ENCODE data around the gene BLNK.

Gene BLNK

DNA sequence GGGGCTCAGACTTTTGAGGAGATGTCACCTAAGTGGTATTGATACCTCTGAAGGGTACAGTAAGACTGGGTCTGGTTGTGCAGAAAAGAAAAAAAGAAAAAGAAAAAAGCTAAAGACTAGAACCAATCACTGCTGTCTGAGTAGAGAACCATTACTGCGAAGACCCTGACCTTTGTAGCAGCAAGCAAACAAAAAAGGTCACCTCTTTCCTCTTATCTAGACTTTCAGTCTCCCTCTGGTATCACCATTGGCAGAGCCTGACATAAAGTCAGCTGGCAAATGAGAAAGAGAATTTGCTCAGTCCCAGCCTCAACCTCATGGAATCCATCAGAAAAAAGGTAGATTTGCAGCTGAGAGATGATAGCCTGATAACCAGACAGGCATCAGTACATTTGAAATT lies 30.2 kb upstream of the BLNK start:
- H3K4me3 ChIP-seq (ENCODE audit: low read length) = no peak overlapping the region
- H3K9ac ChIP-seq (ENCODE audit: low read depth, low read length) = no peak overlapping the region
- H3K27me3 ChIP-seq (ENCODE audit: insufficient read depth, low read length) = no peaks in the 10 kb centered on the region
- no peaks in the 10 kb centered on the region for H3K4me1 ChIP-seq (ENCODE audit: insufficient read depth, low read length)
- H3K36me3 ChIP-seq (ENCODE audit: insufficient read depth, low read depth, low read length) = no peaks in the 10 kb centered on the region
- H3K9me3 ChIP-seq (ENCODE audit: insufficient read depth, low read depth, low read length) = no peaks in the 10 kb centered on the region
- no peak overlapping the region for H3K27ac ChIP-seq (ENCODE audit: low read length)

DNA sequence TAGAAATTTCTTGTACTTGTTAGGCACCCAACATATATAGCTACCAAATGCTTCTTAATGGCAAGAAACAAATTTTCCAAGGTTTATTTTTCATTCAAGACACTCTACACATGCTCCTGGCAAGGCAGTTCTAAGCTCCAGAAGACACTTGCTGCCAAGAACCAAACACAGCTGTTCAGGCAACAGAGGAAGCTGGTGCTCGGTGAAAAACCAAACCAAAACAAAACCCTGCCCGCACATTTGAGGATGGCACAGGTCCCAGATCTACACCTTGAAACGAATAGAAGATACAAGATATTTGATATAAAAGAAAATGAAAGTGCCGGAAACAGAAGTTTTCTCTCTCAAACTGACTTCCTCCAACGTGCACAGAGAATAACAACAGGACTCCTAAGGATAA lies 28.0 kb upstream of the BLNK start:
- Histone ChIP-seq H3K27ac (ENCODE audit: low read length) (no peak overlapping the region), H3K27me3 (ENCODE audit: insufficient read depth, low read length) (no peaks in the 10 kb centered on the region), H3K9me3 (ENCODE audit: insufficient read depth, low read depth, low read length) (no peaks in the 10 kb centered on the region), H3K36me3 (ENCODE audit: insufficient read depth, low read depth, low read length) (no peaks in the 10 kb centered on the region), H3K4me1 (ENCODE audit: insufficient read depth, low read length) (no peaks in the 10 kb centered on the region), H3K9ac (ENCODE audit: low read depth, low read length) (no peak overlapping the region), H3K4me3 (ENCODE audit: low read length) (no peak overlapping the region)

- Histone ChIP-seq H3K4me1 (ENCODE audit: insufficient read depth, low read length) (no peaks in the 10 kb centered on the region), H3K27ac (ENCODE audit: low read length) (no peak overlapping the region), H3K27me3 (ENCODE audit: insufficient read depth, low read length) (no peaks in the 10 kb centered on the region), H3K36me3 (ENCODE audit: insufficient read depth, low read depth, low read length) (no peaks in the 10 kb centered on the region), H3K9me3 (ENCODE audit: insufficient read depth, low read depth, low read length) (no peaks in the 10 kb centered on the region), H3K4me3 (ENCODE audit: low read length) (no peak overlapping the region), H3K9ac (ENCODE audit: low read depth, low read length) (no peak overlapping the region)
Measured at GRCh38 chr10:96298362-96298761, 27.0 kb upstream of the BLNK start.

DNA sequence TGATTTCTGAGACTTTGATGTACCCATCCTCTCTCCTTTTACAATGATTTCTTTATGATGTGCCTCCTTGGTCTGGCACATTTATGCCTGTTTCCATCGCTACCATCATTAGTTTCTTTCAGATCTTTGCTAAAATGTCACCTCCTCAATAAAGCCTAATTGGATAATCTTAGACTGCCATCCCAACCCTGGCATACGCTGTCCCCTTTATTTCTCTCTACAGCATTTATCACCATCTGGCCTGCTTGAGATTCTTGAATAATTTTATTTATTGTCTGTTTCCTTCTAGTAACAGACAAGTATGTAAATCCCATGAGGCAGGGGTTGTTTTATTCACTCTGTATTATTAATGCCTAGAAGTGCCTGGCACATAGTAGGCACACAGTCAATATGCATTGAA lies 26.1 kb upstream of the BLNK start:
- Histone ChIP-seq H3K27me3 (ENCODE audit: insufficient read depth, low read length) (no peaks in the 10 kb centered on the region), H3K9me3 (ENCODE audit: insufficient read depth, low read depth, low read length) (no peaks in the 10 kb centered on the region), H3K36me3 (ENCODE audit: insufficient read depth, low read depth, low read length) (no peaks in the 10 kb centered on the region), H3K9ac (ENCODE audit: low read depth, low read length) (no peak overlapping the region), H3K4me3 (ENCODE audit: low read length) (no peak overlapping the region), H3K4me1 (ENCODE audit: insufficient read depth, low read length) (no peaks in the 10 kb centered on the region), H3K27ac (ENCODE audit: low read length) (no peak overlapping the region)

DNA sequence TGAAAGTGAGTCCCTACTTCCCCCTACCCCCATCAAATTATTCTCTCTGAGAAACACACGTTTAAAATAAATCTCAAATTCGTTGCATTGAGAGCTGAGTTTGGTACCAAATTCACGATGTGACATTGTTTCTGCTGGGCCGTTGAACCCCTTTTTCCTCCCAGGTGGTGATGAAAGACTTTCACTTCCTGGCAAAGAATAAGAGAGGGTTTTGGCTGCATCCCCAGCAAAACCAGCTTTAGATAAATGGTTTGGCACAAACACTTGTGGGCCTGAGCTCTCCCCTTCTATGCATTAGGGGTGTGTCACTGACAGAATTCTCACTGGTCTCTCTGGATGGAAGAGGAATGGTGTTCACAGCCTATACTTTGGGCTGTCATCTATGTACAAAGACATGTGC lies 24.1 kb upstream of the BLNK start:
- no peaks in the 10 kb centered on the region for H3K27me3 ChIP-seq (ENCODE audit: insufficient read depth, low read length)
- no peak overlapping the region for H3K27ac ChIP-seq (ENCODE audit: low read length)
- no peak overlapping the region for H3K4me3 ChIP-seq (ENCODE audit: low read length)
- H3K4me1 ChIP-seq (ENCODE audit: insufficient read depth, low read length) = no peaks in the 10 kb centered on the region
- no peaks in the 10 kb centered on the region for H3K36me3 ChIP-seq (ENCODE audit: insufficient read depth, low read depth, low read length)
- H3K9me3 ChIP-seq (ENCODE audit: insufficient read depth, low read depth, low read length) = no peaks in the 10 kb centered on the region
- no peak overlapping the region for H3K9ac ChIP-seq (ENCODE audit: low read depth, low read length)

GRCh38 chr10:96292971-96293920 lies 21.9 kb upstream of the BLNK start:
- H3K36me3 ChIP-seq (ENCODE audit: insufficient read depth, low read depth, low read length) = no peaks in the 10 kb centered on the region
- no peak overlapping the region for H3K4me3 ChIP-seq (ENCODE audit: low read length)
- no peaks in the 10 kb centered on the region for H3K4me1 ChIP-seq (ENCODE audit: insufficient read depth, low read length)
- no peaks in the 10 kb centered on the region for H3K27me3 ChIP-seq (ENCODE audit: insufficient read depth, low read length)
- H3K27ac ChIP-seq (ENCODE audit: low read length) = no peak overlapping the region
- H3K9me3 ChIP-seq (ENCODE audit: insufficient read depth, low read depth, low read length) = no peaks in the 10 kb centered on the region
- H3K9ac ChIP-seq (ENCODE audit: low read depth, low read length) = no peak overlapping the region

DNA sequence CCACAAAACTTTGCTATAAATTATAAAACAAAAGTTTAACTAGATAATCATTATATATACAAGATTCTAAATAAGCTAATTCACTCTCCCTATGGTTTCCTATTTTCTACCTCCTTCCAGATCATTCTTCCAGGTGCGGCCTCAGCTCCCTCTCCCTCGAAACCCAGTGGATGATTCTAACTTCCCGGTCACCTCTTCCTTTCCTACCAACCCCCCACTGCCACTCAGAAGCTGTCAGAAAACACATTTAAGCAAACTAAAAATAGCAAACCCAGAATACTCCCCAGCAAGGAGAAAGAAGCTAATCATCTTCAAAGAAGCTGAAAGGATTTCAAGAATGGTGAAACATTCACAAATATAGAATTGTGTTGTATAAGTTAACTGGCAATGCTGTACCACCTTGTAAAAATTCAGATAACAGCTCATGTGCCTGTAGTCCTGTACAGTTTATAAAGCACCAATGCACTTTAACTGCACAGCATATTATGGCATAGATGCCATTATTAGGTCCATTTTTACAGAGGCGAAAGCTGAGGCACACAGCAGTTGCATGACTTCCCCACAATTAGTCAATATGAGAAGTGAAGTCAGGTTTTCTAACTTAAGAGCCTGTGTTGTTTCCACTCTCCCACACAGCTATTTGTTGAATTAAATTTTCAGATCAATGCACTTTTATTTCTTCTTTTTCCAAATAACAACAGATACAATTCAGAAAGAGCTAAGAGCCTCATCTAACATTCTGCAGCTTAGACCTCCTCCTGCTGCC lies 19.2 kb upstream of the BLNK start:
- no peaks in the 10 kb centered on the region for H3K36me3 ChIP-seq (ENCODE audit: insufficient read depth, low read depth, low read length)
- no peaks in the 10 kb centered on the region for H3K27me3 ChIP-seq (ENCODE audit: insufficient read depth, low read length)
- no peak overlapping the region for H3K9ac ChIP-seq (ENCODE audit: low read depth, low read length)
- no peaks in the 10 kb centered on the region for H3K4me1 ChIP-seq (ENCODE audit: insufficient read depth, low read length)
- no peak overlapping the region for H3K4me3 ChIP-seq (ENCODE audit: low read length)
- H3K9me3 ChIP-seq (ENCODE audit: insufficient read depth, low read depth, low read length) = no peaks in the 10 kb centered on the region
- no peak overlapping the region for H3K27ac ChIP-seq (ENCODE audit: low read length)

DNA sequence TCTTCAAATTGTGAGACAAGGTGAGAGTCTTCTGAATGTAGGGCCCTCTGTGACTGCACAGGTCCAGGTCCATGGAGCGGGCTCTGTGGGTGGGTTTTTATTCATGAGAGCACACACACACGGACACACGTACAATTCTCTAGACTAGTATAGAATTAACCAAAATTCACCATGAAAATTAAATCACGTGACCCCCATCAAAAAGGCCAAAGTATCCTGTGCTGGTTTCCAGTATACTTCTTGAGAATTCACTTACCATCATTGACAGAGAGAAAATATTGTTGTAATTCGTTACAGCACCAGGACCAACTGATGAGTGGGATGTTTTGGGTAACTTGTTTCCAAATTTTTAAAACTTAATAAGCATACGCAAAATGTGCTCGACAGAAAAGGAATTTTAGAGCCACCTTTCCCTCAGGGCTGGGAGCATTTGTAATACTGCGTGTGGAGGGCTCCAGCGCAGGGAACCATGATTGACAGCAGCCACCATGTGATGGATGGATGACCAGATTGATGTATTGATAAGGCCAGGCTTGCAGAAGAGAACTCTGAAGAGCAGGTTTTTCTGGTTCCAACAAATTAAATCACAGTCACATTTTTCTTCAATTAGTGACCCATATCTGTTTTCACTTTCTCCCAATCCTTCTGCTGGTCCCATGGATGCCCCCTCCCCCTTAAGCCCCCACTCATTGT lies 18.0 kb upstream of the BLNK start:
- Histone ChIP-seq H3K4me1 (ENCODE audit: insufficient read depth, low read length) (no peaks in the 10 kb centered on the region), H3K4me3 (ENCODE audit: low read length) (no peak overlapping the region)

GRCh38 chr10:96288151-96288621 lies 16.8 kb upstream of the BLNK start:
- no peak overlapping the region for H3K4me3 ChIP-seq (ENCODE audit: low read length)
- no peak overlapping the region for H3K9ac ChIP-seq (ENCODE audit: low read depth, low read length)

More for the DNA sequence above, 18.0 kb upstream of the BLNK start:
- H3K36me3 ChIP-seq (ENCODE audit: insufficient read depth, low read depth, low read length) = no peaks in the 10 kb centered on the region
- no peaks in the 10 kb centered on the region for H3K27me3 ChIP-seq (ENCODE audit: insufficient read depth, low read length)
- no peak overlapping the region for H3K9ac ChIP-seq (ENCODE audit: low read depth, low read length)
- no peaks in the 10 kb centered on the region for H3K9me3 ChIP-seq (ENCODE audit: insufficient read depth, low read depth, low read length)
- H3K27ac ChIP-seq (ENCODE audit: low read length) = no peak overlapping the region

GRCh38 chr10:96287392-96288105 lies 16.2 kb upstream of the BLNK start:
- Histone ChIP-seq H3K36me3 (ENCODE audit: insufficient read depth, low read depth, low read length) (no peaks in the 10 kb centered on the region), H3K9ac (ENCODE audit: low read depth, low read length) (no peak overlapping the region), H3K4me1 (ENCODE audit: insufficient read depth, low read length) (no peaks in the 10 kb centered on the region), H3K27ac (ENCODE audit: low read length) (no peak overlapping the region), H3K9me3 (ENCODE audit: insufficient read depth, low read depth, low read length) (no peaks in the 10 kb centered on the region), H3K27me3 (ENCODE audit: insufficient read depth, low read length) (no peaks in the 10 kb centered on the region), H3K4me3 (ENCODE audit: low read length) (no peak overlapping the region)

More at GRCh38 chr10:96288151-96288621, 16.8 kb upstream of the BLNK start:
- Histone ChIP-seq H3K4me1 (ENCODE audit: insufficient read depth, low read length) (no peaks in the 10 kb centered on the region), H3K36me3 (ENCODE audit: insufficient read depth, low read depth, low read length) (no peaks in the 10 kb centered on the region), H3K27me3 (ENCODE audit: insufficient read depth, low read length) (no peaks in the 10 kb centered on the region), H3K9me3 (ENCODE audit: insufficient read depth, low read depth, low read length) (no peaks in the 10 kb centered on the region), H3K27ac (ENCODE audit: low read length) (no peak overlapping the region)

- Histone ChIP-seq H3K36me3 (ENCODE audit: insufficient read depth, low read depth, low read length) (no peaks in the 10 kb centered on the region), H3K4me1 (ENCODE audit: insufficient read depth, low read length) (no peaks in the 10 kb centered on the region), H3K4me3 (ENCODE audit: low read length) (no peak overlapping the region), H3K9me3 (ENCODE audit: insufficient read depth, low read depth, low read length) (no peaks in the 10 kb centered on the region), H3K9ac (ENCODE audit: low read depth, low read length) (no peak overlapping the region), H3K27ac (ENCODE audit: low read length) (no peak overlapping the region), H3K27me3 (ENCODE audit: insufficient read depth, low read length) (no peaks in the 10 kb centered on the region)
Measured at GRCh38 chr10:96285331-96285752, 14.0 kb upstream of the BLNK start.
